RWPE1 (cell line): ENCODE measurements around the gene EDNRA.

Experiments
- CTCF ChIA-PET: fragments of 350-600 bp; sonication (Branson Sonifier 250); formaldehyde crosslinking; extraction: SDS; loops from one replicate; lab custom pipeline; 2021; lab: Yijun Ruan, JAX
- POLR2A ChIA-PET: fragments of 400-600 bp; formaldehyde crosslinking; extraction: SDS; loops from one replicate; lab custom pipeline; 2020; ENCODE audit warnings: antibody characterized with exemption; ENCODE audit not compliant: low non-redundant PET; lab: Yijun Ruan, JAX
- DNase-seq: peaks from one replicate; pipeline ENCODE4 v3.0.0; 2012; ENCODE audit warnings: low spot score
- H3K27ac ChIP-seq: fragments of 450-650 bp; 2 replicates; pipeline ENCODE4 v1.5.1; 2017
- TF ChIP-seq, protein P1 (sequence below): fragments of 450-650 bp; conservative IDR thresholded peaks from 2 replicates; pipeline ENCODE4 v1.5.1; 2017; ENCODE audit warnings: low read depth, mild to moderate bottlenecking

The EDNRA gene

DNA sequence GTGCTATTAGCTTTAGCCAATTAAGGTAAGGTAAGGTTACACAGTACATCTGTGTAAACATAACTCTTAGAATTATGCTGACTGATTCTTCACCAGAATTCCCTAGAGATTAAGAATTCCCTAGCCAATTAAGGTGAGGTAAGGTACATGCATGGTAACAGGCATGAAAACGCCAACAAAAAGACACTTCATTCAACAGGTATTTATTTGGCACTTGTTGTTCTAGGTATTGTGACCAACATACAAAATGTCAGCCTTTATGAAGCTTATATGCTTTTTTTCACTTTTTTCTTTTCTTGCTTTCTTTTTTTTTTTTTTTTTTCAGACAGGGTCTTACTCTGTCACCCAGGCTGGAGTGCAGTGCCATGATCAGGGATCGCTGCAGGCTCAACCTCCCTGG, 47.2 kb downstream of the EDNRA start:
- ChIA-PET POLR2A (no interaction called here), CTCF (interaction anchor here (1.7 kb wide), 1 partner anchor 9 kb away, joined by 9 read pairs; no protein-coding TSS in a partner anchor)
- TF ChIP-seq, protein P1, sequence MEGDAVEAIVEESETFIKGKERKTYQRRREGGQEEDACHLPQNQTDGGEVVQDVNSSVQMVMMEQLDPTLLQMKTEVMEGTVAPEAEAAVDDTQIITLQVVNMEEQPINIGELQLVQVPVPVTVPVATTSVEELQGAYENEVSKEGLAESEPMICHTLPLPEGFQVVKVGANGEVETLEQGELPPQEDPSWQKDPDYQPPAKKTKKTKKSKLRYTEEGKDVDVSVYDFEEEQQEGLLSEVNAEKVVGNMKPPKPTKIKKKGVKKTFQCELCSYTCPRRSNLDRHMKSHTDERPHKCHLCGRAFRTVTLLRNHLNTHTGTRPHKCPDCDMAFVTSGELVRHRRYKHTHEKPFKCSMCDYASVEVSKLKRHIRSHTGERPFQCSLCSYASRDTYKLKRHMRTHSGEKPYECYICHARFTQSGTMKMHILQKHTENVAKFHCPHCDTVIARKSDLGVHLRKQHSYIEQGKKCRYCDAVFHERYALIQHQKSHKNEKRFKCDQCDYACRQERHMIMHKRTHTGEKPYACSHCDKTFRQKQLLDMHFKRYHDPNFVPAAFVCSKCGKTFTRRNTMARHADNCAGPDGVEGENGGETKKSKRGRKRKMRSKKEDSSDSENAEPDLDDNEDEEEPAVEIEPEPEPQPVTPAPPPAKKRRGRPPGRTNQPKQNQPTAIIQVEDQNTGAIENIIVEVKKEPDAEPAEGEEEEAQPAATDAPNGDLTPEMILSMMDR, result no peak
- H3K27ac ChIP-seq, result no peak overlapping the region
- DNase-seq, result no peak

- POLR2A ChIA-PET, result no interaction called here
- TF ChIP-seq, protein P1, result no peak
- no peak overlapping the region for H3K27ac ChIP-seq
- CTCF ChIA-PET, result interaction anchor here (0.8 kb wide), 1 partner anchor 12 kb away, joined by 3 read pairs; no protein-coding TSS in a partner anchor
- no peak for DNase-seq
Observed at GRCh38 chr4:147530134-147530533, 49.2 kb downstream of the EDNRA start.

- CTCF ChIA-PET, result interaction anchor here (0.8 kb wide), 1 partner anchor 12 kb away, joined by 3 read pairs; no protein-coding TSS in a partner anchor
- POLR2A ChIA-PET, result no interaction called here
Observed at GRCh38 chr4:147530723-147531122, 49.8 kb downstream of the EDNRA start.

GRCh38 chr4:147532896-147533295, 52.0 kb downstream of the EDNRA start:
- no peak for DNase-seq
- H3K27ac ChIP-seq, result no peak overlapping the region
- ChIA-PET CTCF (interaction anchor here (1.3 kb wide), 1 partner anchor 14 kb away, joined by 7 read pairs; no protein-coding TSS in a partner anchor), POLR2A (no interaction called here)
- TF ChIP-seq, protein P1, result no peak

More at GRCh38 chr4:147530723-147531122, 49.8 kb downstream of the EDNRA start:
- DNase-seq, result no peak
- TF ChIP-seq, protein P1, result no peak
- H3K27ac ChIP-seq, result no peak overlapping the region

DNA sequence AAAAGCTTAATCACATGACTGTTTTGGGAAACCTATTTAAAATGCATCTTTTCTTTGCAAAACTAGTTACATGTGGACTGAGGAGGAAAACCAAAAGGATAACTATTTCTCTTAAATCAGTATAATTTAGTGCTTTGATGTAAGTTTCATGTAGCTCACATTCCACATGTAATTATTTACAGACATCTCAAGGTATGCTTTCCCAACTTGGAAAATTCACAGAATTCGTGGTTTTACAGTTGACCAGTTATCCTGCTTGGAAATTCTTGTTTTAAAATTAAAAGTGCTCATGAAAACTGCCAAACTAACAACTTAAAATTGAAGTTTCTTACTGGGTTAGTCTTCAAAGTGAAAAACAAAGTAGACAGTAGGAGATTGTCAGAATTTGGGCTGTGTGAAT, 52.4 kb downstream of the EDNRA start:
- TF ChIP-seq, protein P1, result no peak
- ChIA-PET POLR2A (no interaction called here), CTCF (interaction anchor here (1.3 kb wide), 1 partner anchor 15 kb away, joined by 7 read pairs; no protein-coding TSS in a partner anchor)
- H3K27ac ChIP-seq, result no peak overlapping the region
- no peak for DNase-seq

GRCh38 chr4:147535124-147535523, 54.2 kb downstream of the EDNRA start:
- TF ChIP-seq, protein P1, result no peak
- no peak for DNase-seq
- POLR2A ChIA-PET, result no interaction called here
- CTCF ChIA-PET, result no interaction called here
- no peak overlapping the region for H3K27ac ChIP-seq
